Esophagus (tissue), 2 donors: Measurements from ENCODE around the gene RBMS1. TPM values are rescaled to one million over a fixed set of nuclear protein-coding genes. Genes with fewer than 3 reads are reported as not detected.
"Not testable (repeated sequence)": the region's sequence is repeated elsewhere in the genome, so short reads cannot be mapped to it uniquely, and the experiment has no call there.

Experiments
- H3K27ac ChIP-seq, 2 donors: one replicate each; pipeline ENCODE4 v1.5.1; 2013; ENCODE audit warnings: low read depth in 2 of 2, mild to moderate bottlenecking in 2 of 2, inconsistent platforms in 1 of 2, low read length in 1 of 2, moderate library complexity in 1 of 2
- H3K27me3 ChIP-seq, 2 donors: one replicate each; pipeline ENCODE4 v1.6.1; 2013; ENCODE audit warnings: low read length in 2 of 2, control low read depth in 1 of 2, mild to moderate bottlenecking in 1 of 2; ENCODE audit not compliant: insufficient read depth in 2 of 2, control insufficient read depth in 1 of 2
- H3K36me3 ChIP-seq, 2 donors: one replicate each; pipeline ENCODE4 v1.6.1; 2013; ENCODE audit warnings: low read length in 1 of 2; ENCODE audit not compliant: control insufficient read depth in 2 of 2, insufficient read depth in 2 of 2
- H3K4me1 ChIP-seq, 2 donors: one replicate each; pipeline ENCODE4 v1.6.1; 2013; ENCODE audit warnings: low read length in 1 of 2; ENCODE audit not compliant: control insufficient read depth in 2 of 2, insufficient read depth in 2 of 2
- H3K4me3 ChIP-seq, 2 donors: one replicate each; pipeline ENCODE4 v1.5.1; 2013; ENCODE audit warnings: low read length in 2 of 2, mild to moderate bottlenecking in 2 of 2, low read depth in 1 of 2, moderate library complexity in 1 of 2
- H3K9me3 ChIP-seq, 2 donors: one replicate each; pipeline ENCODE4 v1.6.1; 2013; ENCODE audit warnings: mild to moderate bottlenecking in 2 of 2, low read depth in 1 of 2, low read length in 1 of 2, moderate library complexity in 1 of 2; ENCODE audit not compliant: control insufficient read depth in 2 of 2, insufficient read depth in 1 of 2
- WGBS, 2 donors: extraction: QIAGEN DNeasy Blood & Tissue Kit; methylation state at CpG; one replicate each; pipeline ENCODE4 v1.1.7; 2013; 5-methylcytosine and 5-hydroxymethylcytosine counted together
- polyA plus RNA-seq, 2 donors: library from polyadenylated mRNA; stranded (reverse); fragments of 200-250 nt; gene quantifications; one replicate each; pipeline ENCODE4 v1.2.3, GENCODE V29; 2013
- donor health status: healthy with polysubstance abuse.
- donor health status: Bipolar disorder and iron deficiency.

The RBMS1 gene
- polyA plus RNA-seq, 2 donors: 18.1 to 23.6 TPM

- Histone ChIP-seq H3K9me3 (no peaks in the 10 kb centered on the region), H3K27ac (peak overlapping the region in 1 of 2 donors; percentile 21), H3K27me3 (no peaks in the 10 kb centered on the region), H3K36me3 (no peaks in the 10 kb centered on the region), H3K4me1 (no peaks in the 10 kb centered on the region), H3K4me3 (peak overlapping the region in 1 of 2 donors; percentile 86)
- 53 to 61% methylated on average over 8 of the region's 8 CpGs for WGBS, 2 donors
Measured at GRCh38 chr2:160490733-160491685, 2.6 kb downstream of the RBMS1 start.

- Histone ChIP-seq H3K4me3 (no peak overlapping the region), H3K27ac (no peak overlapping the region), H3K27me3 (no peaks in the 10 kb centered on the region), H3K9me3 (no peaks in the 10 kb centered on the region), H3K4me1 (no peaks in the 10 kb centered on the region), H3K36me3 (no peaks in the 10 kb centered on the region)
- 88 to 89% methylated on average over 1 of the region's 1 CpG for WGBS, 2 donors
Measured at GRCh38 chr2:160489111-160489510, 4.5 kb downstream of the RBMS1 start.

GRCh38 chr2:160488289-160488688 is 5.3 kb downstream of the RBMS1 start:
- H3K4me1 ChIP-seq, H3K9me3 ChIP-seq, H3K36me3 ChIP-seq, H3K27ac ChIP-seq, H3K27me3 ChIP-seq, H3K4me3 ChIP-seq: not testable (repeated sequence)
- 83 to 89% methylated on average over 12 of the region's 12 CpGs for WGBS, 2 donors

- 87 to 91% methylated on average over 1 of the region's 1 CpG for WGBS, 2 donors
- Histone ChIP-seq H3K9me3 (no peaks in the 10 kb centered on the region), H3K36me3 (no peaks in the 10 kb centered on the region), H3K27ac (no peak overlapping the region), H3K4me3 (no peak overlapping the region), H3K4me1 (no peaks in the 10 kb centered on the region), H3K27me3 (no peaks in the 10 kb centered on the region)
Measured at GRCh38 chr2:160486341-160486740, 7.3 kb downstream of the RBMS1 start.

- H3K27ac ChIP-seq: no peak overlapping the region
- no peaks in the 10 kb centered on the region for H3K36me3 ChIP-seq
- H3K4me1 ChIP-seq: no peaks in the 10 kb centered on the region
- H3K27me3 ChIP-seq: no peaks in the 10 kb centered on the region
- no peaks in the 10 kb centered on the region for H3K9me3 ChIP-seq
- WGBS, 2 donors: 71 to 79% methylated on average over 8 of the region's 8 CpGs
- H3K4me3 ChIP-seq: no peak overlapping the region
Measured at GRCh38 chr2:160484859-160485520, 8.6 kb downstream of the RBMS1 start.

- Histone ChIP-seq H3K27me3 (no peaks in the 10 kb centered on the region), H3K9me3 (no peaks in the 10 kb centered on the region), H3K4me1 (peaks cover 0 to 5% of the 10 kb centered on the region in 2 donors), H3K27ac (no peak overlapping the region), H3K4me3 (no peak overlapping the region), H3K36me3 (no peaks in the 10 kb centered on the region)
- WGBS, 2 donors: 61 to 66% methylated on average over 2 of the region's 2 CpGs
Measured at GRCh38 chr2:160482673-160483072, 10.9 kb downstream of the RBMS1 start.

- H3K9me3 ChIP-seq: no peaks in the 10 kb centered on the region
- WGBS, 2 donors: 95 to 97% methylated on average over 3 of the region's 3 CpGs
- H3K27me3 ChIP-seq: no peaks in the 10 kb centered on the region
- H3K36me3 ChIP-seq: no peaks in the 10 kb centered on the region
- H3K27ac ChIP-seq: no peak overlapping the region
- no peak overlapping the region for H3K4me3 ChIP-seq
- H3K4me1 ChIP-seq: peaks cover 3 to 5% of the 10 kb centered on the region in 2 donors
Measured at GRCh38 chr2:160479269-160479668, 14.3 kb downstream of the RBMS1 start.

GRCh38 chr2:160478660-160479059 is 14.9 kb downstream of the RBMS1 start:
- no peaks in the 10 kb centered on the region for H3K36me3 ChIP-seq
- H3K4me1 ChIP-seq: peaks cover 3 to 5% of the 10 kb centered on the region in 2 donors
- 78 to 83% methylated on average over 6 of the region's 6 CpGs for WGBS, 2 donors
- no peak overlapping the region for H3K27ac ChIP-seq
- no peaks in the 10 kb centered on the region for H3K9me3 ChIP-seq
- no peaks in the 10 kb centered on the region for H3K27me3 ChIP-seq
- H3K4me3 ChIP-seq: no peak overlapping the region

GRCh38 chr2:160477032-160477431 is 16.6 kb downstream of the RBMS1 start:
- no peaks in the 10 kb centered on the region for H3K27me3 ChIP-seq
- WGBS, 2 donors: 96 to 97% methylated on average over 7 of the region's 7 CpGs
- H3K4me1 ChIP-seq: peaks cover 3 to 5% of the 10 kb centered on the region in 2 donors
- no peak overlapping the region for H3K27ac ChIP-seq
- H3K4me3 ChIP-seq: no peak overlapping the region
- H3K36me3 ChIP-seq: no peaks in the 10 kb centered on the region
- H3K9me3 ChIP-seq: no peaks in the 10 kb centered on the region
